Coronary artery (tissue), 2 donors: Measurements from ENCODE around the gene SAP30BP.

Experiments
- DNase-seq: peaks from one replicate; pipeline ENCODE4 v3.0.0-alpha.2; 2017; ENCODE audit warnings: low spot score
- H3K27ac ChIP-seq, 2 donors: fragments of 200-600 bp; sonication (generic); one replicate each; pipeline ENCODE4 v1.5.1; 2016 to 2019
- H3K4me3 ChIP-seq: fragments of 200-600 bp; sonication (generic); 2 replicates; pipeline ENCODE4 v1.5.1; 2016; ENCODE audit warnings: mild to moderate bottlenecking, moderate library complexity
- CTCF ChIP-seq: fragments of 200-600 bp; sonication (generic); IDR thresholded peaks from one replicate; pipeline ENCODE4 v1.5.1; 2019; ENCODE audit warnings: antibody characterized with exemption

Gene SAP30BP

GRCh38 chr17:75740631-75741077 lies 73.5 kb downstream of the SAP30BP start:
- TF ChIP-seq CTCF, result no peak
- no peak overlapping the region for H3K27ac ChIP-seq
- DNase-seq, result no peak

GRCh38 chr17:75742337-75742736 lies 75.2 kb downstream of the SAP30BP start:
- H3K4me3 ChIP-seq, result no peak overlapping the region
- H3K27ac ChIP-seq, result no peak overlapping the region
- DNase-seq, result no peak
- no peak for TF ChIP-seq CTCF

More at GRCh38 chr17:75740631-75741077, 73.5 kb downstream of the SAP30BP start:
- H3K4me3 ChIP-seq, result no peak overlapping the region

GRCh38 chr17:75743625-75744206 lies 76.6 kb downstream of the SAP30BP start:
- DNase-seq, result no peak
- no peak overlapping the region for H3K4me3 ChIP-seq
- TF ChIP-seq CTCF, result no peak
- H3K27ac ChIP-seq, result no peak overlapping the region

GRCh38 chr17:75748706-75749105 lies 81.6 kb downstream of the SAP30BP start:
- Histone ChIP-seq H3K4me3 (no peak overlapping the region), H3K27ac (no peak overlapping the region)
- DNase-seq, result no peak
- TF ChIP-seq CTCF, result no peak

- peak; percentile 99 for TF ChIP-seq CTCF
- peak overlapping the region in 1 of 2 donors; percentile 17 for H3K27ac ChIP-seq
- peak overlapping the region; percentile 41 for H3K4me3 ChIP-seq
- peak; percentile 84 for DNase-seq
Measured at GRCh38 chr17:75749545-75750389, 82.6 kb downstream of the SAP30BP start.

- Histone ChIP-seq H3K27ac (no peak overlapping the region), H3K4me3 (no peak overlapping the region)
- TF ChIP-seq CTCF, result no peak
- no peak for DNase-seq
Measured at GRCh38 chr17:75750661-75751423, 83.7 kb downstream of the SAP30BP start.
